Neural cell (in vitro differentiated cells): ENCODE measurements around the gene ZNF428. TPM values are rescaled to one million over a fixed set of nuclear protein-coding genes. Genes with fewer than 3 reads are reported as not detected.
"Not testable (repeated sequence)": the region's sequence is repeated elsewhere in the genome, so short reads cannot be mapped to it uniquely, and the experiment has no call there.

Experiments
- H2AFZ ChIP-seq: fragments of 200-600, 300-800 bp; sonication (generic), shearing (Covaris generic); 2 replicates; pipeline ENCODE4 v1.6.0; 2014; ENCODE audit warnings: low read depth, mild to moderate bottlenecking, antibody characterized with exemption, low read length, moderate library complexity
- H3F3A ChIP-seq: fragments of 200-600 bp; shearing (Covaris generic); 2 replicates; pipeline ENCODE4 v1.6.1; 2016; ENCODE audit warnings: mild to moderate bottlenecking, moderate library complexity, mixed read lengths, antibody characterized with exemption, low read length; ENCODE audit not compliant: insufficient read depth, poor library complexity, severe bottlenecking
- H3K27ac ChIP-seq: fragments of 200-600, 300-800 bp; sonication (generic), shearing (Covaris generic); 2 replicates; pipeline ENCODE4 v1.5.1; 2014; ENCODE audit warnings: mild to moderate bottlenecking, low read length, moderate library complexity
- H3K27me3 ChIP-seq: fragments of 300-800, 200-600 bp; sonication (generic), shearing (Covaris generic); 2 replicates; pipeline ENCODE4 v1.6.0; 2014; ENCODE audit warnings: mild to moderate bottlenecking, low read depth, low read length, moderate library complexity; ENCODE audit not compliant: insufficient read depth
- H3K36me3 ChIP-seq: fragments of 300-800, 200-600 bp; sonication (generic), shearing (Covaris generic); 2 replicates; pipeline ENCODE4 v1.5.1; 2014; ENCODE audit warnings: mild to moderate bottlenecking, antibody characterized with exemption, low read length, moderate library complexity; ENCODE audit not compliant: insufficient read depth
- H3K4me2 ChIP-seq: fragments of 300-800, 200-600 bp; sonication (generic), shearing (Covaris generic); 2 replicates; pipeline ENCODE4 v1.6.0; 2014; ENCODE audit warnings: mild to moderate bottlenecking, low read length
- H3K4me3 ChIP-seq: fragments of 300-800, 200-600 bp; sonication (generic), shearing (Covaris generic); 2 replicates; pipeline ENCODE4 v1.5.1; 2014; ENCODE audit warnings: mild to moderate bottlenecking, low read length, moderate library complexity
- H3K79me2 ChIP-seq: fragments of 200-600 bp; shearing (Covaris generic); replicated peaks from 2 replicates; pipeline ENCODE4 v1.6.0; 2014; ENCODE audit warnings: mild to moderate bottlenecking, low read length, moderate library complexity; ENCODE audit not compliant: insufficient read depth
- H3K9ac ChIP-seq: fragments of 300-800, 200-600 bp; sonication (generic), shearing (Covaris generic); 2 replicates; pipeline ENCODE4 v1.6.1; 2016; ENCODE audit warnings: mild to moderate bottlenecking, low read length, mixed read lengths
- H3K9me2 ChIP-seq: fragments of 200-600 bp; shearing (Covaris generic); 2 replicates; pipeline ENCODE4 v1.6.1; 2016; ENCODE audit warnings: mild to moderate bottlenecking, low read length, mixed read lengths; ENCODE audit not compliant: insufficient read depth
- H3K9me3 ChIP-seq: fragments of 200-600, 300-800 bp; sonication (generic), shearing (Covaris generic); 2 replicates; pipeline ENCODE4 v1.6.1; 2016; ENCODE audit warnings: mild to moderate bottlenecking, mixed run types, low read length, moderate library complexity, mixed read lengths
- H4K20me1 ChIP-seq: fragments of 200-600 bp; shearing (Covaris generic); 2 replicates; pipeline ENCODE4 v1.6.1; 2016; ENCODE audit warnings: mild to moderate bottlenecking, mixed run types; ENCODE audit not compliant: insufficient read depth
- CTCF ChIP-seq: fragments of 450-650 bp; IDR thresholded peaks from 2 replicates; pipeline ENCODE4 v1.5.1; 2014; ENCODE audit warnings: antibody characterized with exemption, mild to moderate bottlenecking, moderate library complexity; ENCODE audit not compliant: poor library complexity, severe bottlenecking
- EP300 ChIP-seq: fragments of 450-650 bp; conservative IDR thresholded peaks from 2 replicates; pipeline ENCODE4 v1.6.1; 2014; ENCODE audit warnings: antibody characterized with exemption, mild to moderate bottlenecking, moderate library complexity; ENCODE audit not compliant: poor library complexity, severe bottlenecking
- EZH2 ChIP-seq: fragments of 200-600, 300-800 bp; shearing (Covaris generic), sonication (generic); IDR thresholded peaks from 2 replicates; pipeline ENCODE4 v1.6.1; 2014; ENCODE audit warnings: antibody characterized with exemption, low read length, borderline replicate concordance, mild to moderate bottlenecking; ENCODE audit not compliant: insufficient read depth, poor library complexity, severe bottlenecking
- MXI1 ChIP-seq: fragments of 450-650 bp; conservative IDR thresholded peaks from 2 replicates; pipeline ENCODE4 v1.6.1; 2014; ENCODE audit warnings: antibody characterized with exemption, mild to moderate bottlenecking; ENCODE audit not compliant: poor library complexity, severe bottlenecking
- POLR2AphosphoS5 ChIP-seq: IDR thresholded peaks from 2 replicates; pipeline ENCODE4 v1.6.1; 2012
- RAD21 ChIP-seq: fragments of 450-650 bp; conservative IDR thresholded peaks from 2 replicates; pipeline ENCODE4 v1.6.1; 2014; ENCODE audit warnings: antibody characterized with exemption, mild to moderate bottlenecking, moderate library complexity
- REST ChIP-seq: IDR thresholded peaks from 2 replicates; pipeline ENCODE4 v1.6.1; 2012; ENCODE audit warnings: borderline replicate concordance
- SMC3 ChIP-seq: fragments of 450-650 bp; conservative IDR thresholded peaks from 2 replicates; pipeline ENCODE4 v1.6.1; 2014; ENCODE audit warnings: antibody characterized with exemption, mild to moderate bottlenecking, moderate library complexity; ENCODE audit not compliant: poor library complexity
- TAF1 ChIP-seq: IDR thresholded peaks from 2 replicates; pipeline ENCODE4 v1.6.1; 2012; ENCODE audit warnings: low read depth
- polyA plus RNA-seq: library from polyadenylated mRNA; depleted of rRNA; stranded (reverse); fragments of >200 nt; gene quantifications from 2 replicates; pipeline ENCODE4 v1.2.3, GENCODE V29; 2014

ZNF428 gene
- polyA plus RNA-seq, 1 donor from 2014 or later, result 1,008 TPM

GRCh38 chr19:43636121-43636683 lies 16.8 kb upstream of the ZNF428 start:
- peak overlapping the region; percentile 63 for H3K27ac ChIP-seq
- no peaks in the 10 kb centered on the region for H3K27me3 ChIP-seq
- H3K9me3 ChIP-seq, result no peaks in the 10 kb centered on the region
- H3F3A ChIP-seq, result no peaks in the 10 kb centered on the region
- no peaks in the 10 kb centered on the region for H3K36me3 ChIP-seq
- H3K4me3 ChIP-seq, result peak overlapping the region; percentile 67
- H4K20me1 ChIP-seq, result no peaks in the 10 kb centered on the region
- peaks cover 78% of the 10 kb centered on the region for H3K79me2 ChIP-seq
- H3K4me2 ChIP-seq, result no peak overlapping the region
- no peak overlapping the region for H2AFZ ChIP-seq
- peak overlapping the region; percentile 65 for H3K9ac ChIP-seq
- TF ChIP-seq RAD21 (no peak), EZH2 (no peak), EP300 (no peak), TAF1 (no peak), MXI1 (no peak), REST (no peak), SMC3 (no peak), POLR2AphosphoS5 (no peak), CTCF (no peak)
- no peaks in the 10 kb centered on the region for H3K9me2 ChIP-seq

GRCh38 chr19:43635561-43635940 lies 16.1 kb upstream of the ZNF428 start:
- peak overlapping the region; percentile 70 for H3K4me2 ChIP-seq
- H3K4me3 ChIP-seq, result peak overlapping the region; percentile 67
- H3K79me2 ChIP-seq, result peaks cover 80% of the 10 kb centered on the region
- not testable (repeated sequence) for H2AFZ ChIP-seq, H3K9me2 ChIP-seq, H4K20me1 ChIP-seq, H3F3A ChIP-seq, H3K36me3 ChIP-seq, H3K9me3 ChIP-seq, H3K27me3 ChIP-seq
- H3K9ac ChIP-seq, result peak overlapping the region; percentile 65
- H3K27ac ChIP-seq, result peak overlapping the region; percentile 63
